AG09319 (cell line): ENCODE measurements around the gene CCDC116.

Source experiments
- DNase-seq: peaks from one replicate; pipeline ENCODE4 v3.0.0-alpha.2; 2010; ENCODE audit warnings: low read depth; ENCODE audit errors: extremely low read depth
- CTCF ChIP-seq: IDR thresholded peaks from 2 replicates; pipeline ENCODE4 v1.5.1; 2011; ENCODE audit warnings: low read depth, mild to moderate bottlenecking, inconsistent platforms, low read length, moderate library complexity

The CCDC116 gene

GRCh38 chr22:21682385-21683175 lies 50.0 kb downstream of the CCDC116 start:
- DNase-seq: no peak
- TF ChIP-seq CTCF: no peak

- DNase-seq: no peak
- TF ChIP-seq CTCF: no peak
These were observed 50.8 kb downstream of the CCDC116 start for GRCh38 chr22:21683401-21683811.

GRCh38 chr22:21684492-21685163 lies 52.1 kb downstream of the CCDC116 start:
- DNase-seq: no peak

GRCh38 chr22:21685164-21685513 lies 52.6 kb downstream of the CCDC116 start:
- no peak for TF ChIP-seq CTCF
- DNase-seq: no peak

More at GRCh38 chr22:21684492-21685163, 52.1 kb downstream of the CCDC116 start:
- no peak for TF ChIP-seq CTCF

GRCh38 chr22:21686193-21686608 lies 53.6 kb downstream of the CCDC116 start:
- DNase-seq: no peak
- no peak for TF ChIP-seq CTCF
